Rectal smooth muscle tissue (tissue), 1 donor: ENCODE results near the gene KRTAP5-4.
"Not testable (repeated sequence)": the region's sequence is repeated elsewhere in the genome, so short reads cannot be mapped to it uniquely, and the experiment has no call there.

Experiments
- H3K27ac ChIP-seq: one replicate; pipeline ENCODE4 v1.7.0; 2013; ENCODE audit warnings: low read depth, low read length, inconsistent platforms
- H3K27me3 ChIP-seq: one replicate; pipeline ENCODE4 v1.7.0; 2013; ENCODE audit warnings: low read length; ENCODE audit not compliant: control insufficient read depth, insufficient read depth
- H3K36me3 ChIP-seq: one replicate; pipeline ENCODE4 v1.7.0; 2013; ENCODE audit warnings: low read length; ENCODE audit not compliant: control insufficient read depth, insufficient read depth
- H3K4me1 ChIP-seq: one replicate; pipeline ENCODE4 v1.7.0; 2013; ENCODE audit warnings: low read length; ENCODE audit not compliant: control insufficient read depth, insufficient read depth
- H3K4me3 ChIP-seq: one replicate; pipeline ENCODE4 v1.7.0; 2013; ENCODE audit warnings: low read length
- H3K9ac ChIP-seq: one replicate; pipeline ENCODE4 v1.7.0; 2013; ENCODE audit warnings: low read length

The KRTAP5-4 gene

DNA sequence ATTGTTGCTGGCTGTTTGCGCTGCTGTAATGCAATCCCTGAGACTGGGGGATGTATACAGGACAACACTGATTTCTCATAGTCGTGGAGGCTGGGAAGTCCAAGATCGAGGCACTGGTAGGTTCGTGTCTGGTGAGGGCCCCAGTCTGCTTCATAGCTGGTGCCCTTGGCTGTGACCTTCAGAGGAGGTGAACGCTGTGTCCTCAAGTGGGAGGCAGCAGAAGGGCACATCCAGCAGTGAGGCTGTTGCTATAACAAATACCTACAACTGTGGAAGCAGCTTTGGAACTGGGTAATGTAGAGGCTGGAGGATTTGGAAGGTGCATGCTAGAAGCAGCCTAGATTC, 29.0 kb upstream of the KRTAP5-4 start:
- no peaks in the 10 kb centered on the region for H3K4me1 ChIP-seq
- H3K27ac ChIP-seq = no peak overlapping the region
- peaks cover 9% of the 10 kb centered on the region for H3K27me3 ChIP-seq
- H3K4me3 ChIP-seq = no peak overlapping the region
- H3K36me3 ChIP-seq = no peaks in the 10 kb centered on the region
- no peak overlapping the region for H3K9ac ChIP-seq

DNA sequence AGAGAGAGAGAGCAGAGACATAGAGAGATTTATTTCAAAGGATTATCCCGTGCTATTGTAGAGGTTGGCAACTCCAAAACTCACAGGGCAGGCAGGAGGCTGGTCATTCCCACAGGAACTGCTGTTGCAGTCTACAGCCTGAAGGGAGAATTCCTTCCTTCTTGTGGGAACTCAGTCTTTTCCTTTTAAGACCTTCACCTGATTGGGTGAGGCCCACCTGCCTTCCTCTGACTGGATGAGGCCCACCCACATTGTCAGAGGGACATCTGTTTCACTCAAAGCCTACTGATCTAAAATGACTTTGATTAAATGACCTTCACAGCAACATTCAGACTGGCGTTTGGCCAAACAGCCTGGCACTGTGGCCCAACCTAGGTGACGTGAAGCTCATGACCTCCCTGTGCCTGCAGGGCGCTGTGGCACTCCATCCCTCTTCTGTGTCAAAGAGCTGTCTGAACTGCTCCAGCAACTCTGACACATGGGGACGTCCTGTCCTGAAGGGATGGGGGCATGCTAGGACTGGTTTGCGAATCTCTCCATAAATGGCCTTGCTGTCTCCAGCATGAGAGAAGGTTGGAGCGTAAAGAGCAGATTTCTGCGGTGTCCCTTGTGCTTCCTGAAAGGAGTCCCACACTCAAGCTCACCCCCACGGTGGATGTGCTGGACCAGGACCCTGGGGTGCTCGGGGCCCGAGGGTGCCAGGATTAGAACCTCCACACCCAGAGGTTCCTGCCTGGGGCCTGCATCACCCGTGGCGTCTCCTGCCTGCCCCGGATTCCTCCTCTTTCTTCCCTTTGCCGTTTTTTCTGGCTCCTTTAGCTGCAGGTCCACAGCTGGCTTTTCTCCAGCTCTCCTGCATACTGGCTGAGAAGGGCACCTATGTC, 28.3 kb upstream of the KRTAP5-4 start:
- Histone ChIP-seq H3K4me3 (no peak overlapping the region), H3K36me3 (no peaks in the 10 kb centered on the region), H3K27ac (no peak overlapping the region), H3K4me1 (no peaks in the 10 kb centered on the region), H3K9ac (no peak overlapping the region), H3K27me3 (peaks cover 9% of the 10 kb centered on the region)

DNA sequence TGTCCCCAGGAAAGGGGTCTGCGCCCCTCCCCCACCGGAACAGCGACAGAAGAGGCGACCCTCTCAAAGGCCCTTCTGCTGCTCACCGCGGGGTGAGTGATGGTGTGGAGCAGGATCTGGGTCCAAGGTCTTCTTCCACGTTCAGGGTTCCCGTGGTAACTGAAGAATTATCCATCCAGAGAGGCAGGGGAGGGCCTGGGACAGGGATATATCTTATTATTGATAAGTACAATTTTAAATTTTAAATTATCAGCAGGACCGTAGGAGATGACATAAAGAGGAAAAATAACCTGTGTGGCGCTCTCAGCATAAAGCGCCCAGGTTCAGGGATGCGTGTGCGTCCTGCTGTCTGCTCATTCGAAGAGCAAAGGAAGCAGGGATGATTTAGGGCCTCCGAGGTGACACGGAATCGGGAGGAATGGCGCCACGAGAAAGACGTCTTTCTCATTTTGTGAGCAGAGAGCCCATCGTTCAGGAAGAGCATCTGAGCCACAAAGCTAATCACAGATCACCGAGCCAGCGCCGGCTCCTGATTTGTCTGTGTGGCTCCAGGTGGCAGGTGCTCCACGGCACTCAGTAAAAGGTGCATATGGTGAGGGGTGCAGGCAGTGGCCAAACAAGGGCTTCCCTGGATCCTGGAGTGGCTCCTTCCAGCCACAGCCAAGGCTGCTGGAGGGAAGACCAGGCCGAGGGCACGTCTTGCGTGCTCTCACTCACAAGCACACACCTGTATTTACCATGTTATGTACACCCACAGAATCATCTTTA, 26.9 kb upstream of the KRTAP5-4 start:
- no peak overlapping the region for H3K9ac ChIP-seq
- no peak overlapping the region for H3K4me3 ChIP-seq
- peaks cover 7% of the 10 kb centered on the region for H3K27me3 ChIP-seq
- H3K36me3 ChIP-seq = no peaks in the 10 kb centered on the region
- H3K4me1 ChIP-seq = no peaks in the 10 kb centered on the region
- no peak overlapping the region for H3K27ac ChIP-seq

DNA sequence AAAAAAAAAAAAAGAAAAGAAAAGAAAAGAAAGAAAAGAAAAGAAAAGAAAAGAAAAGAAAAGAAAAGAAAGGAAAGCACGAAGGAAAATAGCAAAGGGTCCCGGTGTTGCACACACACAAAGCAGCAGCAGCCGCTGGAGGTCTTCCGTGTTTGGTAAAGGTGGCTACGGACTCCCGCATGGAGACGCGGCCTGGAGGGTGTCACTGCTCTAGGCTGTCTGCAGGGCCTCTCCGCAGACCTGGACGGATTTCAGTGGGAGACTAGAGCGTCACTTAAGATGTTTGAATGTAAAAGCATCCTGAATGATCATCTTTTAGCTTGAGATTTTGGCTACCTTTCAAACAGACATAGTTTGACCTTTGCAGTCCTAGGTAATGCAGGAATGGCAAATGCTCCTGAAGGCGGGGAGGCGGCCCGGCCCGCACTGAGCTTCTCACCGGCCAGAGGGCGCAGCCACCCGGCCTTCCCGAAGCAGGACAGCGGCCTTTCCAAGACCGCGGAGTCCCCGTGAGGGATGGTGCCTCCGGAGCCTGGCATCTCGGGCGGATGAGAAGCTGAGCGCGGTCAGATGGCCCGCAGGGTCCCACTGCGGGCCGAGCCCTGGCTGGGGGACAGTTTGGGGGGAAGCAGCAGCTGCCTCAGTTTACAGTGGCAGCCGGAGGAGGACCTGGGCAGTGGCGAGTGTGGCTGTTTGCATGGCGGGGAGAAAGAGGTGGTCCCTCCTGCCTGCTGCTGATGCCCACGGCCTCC, 26.1 kb upstream of the KRTAP5-4 start:
- Histone ChIP-seq H3K4me3 (no peak overlapping the region), H3K27me3 (peaks cover 2% of the 10 kb centered on the region), H3K4me1 (no peaks in the 10 kb centered on the region)

DNA sequence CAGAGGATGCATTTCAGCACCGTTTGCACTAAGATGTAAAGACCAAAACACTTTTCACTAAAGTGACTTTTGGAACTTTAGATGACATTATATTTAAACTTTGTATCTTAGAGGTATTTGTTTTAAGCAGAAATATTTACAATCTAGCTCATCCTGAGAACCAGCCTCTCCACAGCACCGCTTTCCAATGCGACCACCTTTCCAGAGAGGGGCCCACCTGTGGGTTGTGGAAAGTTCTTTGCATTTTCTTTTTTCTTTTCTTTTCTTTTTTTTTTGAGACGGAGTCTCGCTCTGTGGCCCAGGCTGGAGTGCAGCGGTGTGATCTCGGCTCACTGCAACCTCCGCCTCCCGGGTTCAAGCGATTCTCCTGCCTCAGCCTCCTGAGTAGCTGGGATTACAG, 24.6 kb upstream of the KRTAP5-4 start:
- not testable (repeated sequence) for H3K4me1 ChIP-seq, H3K9ac ChIP-seq, H3K27ac ChIP-seq, H3K27me3 ChIP-seq, H3K4me3 ChIP-seq, H3K36me3 ChIP-seq

More for the DNA sequence above, 26.1 kb upstream of the KRTAP5-4 start:
- no peaks in the 10 kb centered on the region for H3K36me3 ChIP-seq
- H3K27ac ChIP-seq = no peak overlapping the region
- no peak overlapping the region for H3K9ac ChIP-seq

DNA sequence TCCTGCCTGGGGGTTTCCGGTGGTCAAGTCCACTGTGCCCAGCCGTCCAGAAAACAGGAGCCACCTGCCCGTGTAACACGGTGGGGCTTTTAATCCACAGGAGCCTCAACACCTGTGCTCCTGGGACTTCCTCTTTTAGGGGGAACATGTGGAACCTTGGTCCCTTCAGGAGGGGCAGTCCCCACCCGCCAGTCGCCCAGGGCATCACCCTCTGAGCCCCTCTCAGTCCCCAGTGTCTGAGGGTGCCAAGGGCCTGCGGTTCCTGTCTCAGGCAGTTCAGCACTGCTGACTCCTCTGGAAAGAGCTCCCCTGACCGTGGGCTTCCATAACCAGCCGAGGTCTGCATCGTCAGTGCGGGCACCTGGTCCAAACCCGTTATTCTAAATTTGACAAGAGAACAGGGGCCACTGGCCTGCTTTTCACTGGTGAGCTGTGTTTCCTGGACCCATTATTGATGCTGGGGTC, 23.5 kb upstream of the KRTAP5-4 start:
- no peak overlapping the region for H3K9ac ChIP-seq
- H3K27ac ChIP-seq = no peak overlapping the region
- no peaks in the 10 kb centered on the region for H3K4me1 ChIP-seq
- H3K27me3 ChIP-seq = no peaks in the 10 kb centered on the region
- H3K4me3 ChIP-seq = no peak overlapping the region
- H3K36me3 ChIP-seq = no peaks in the 10 kb centered on the region

DNA sequence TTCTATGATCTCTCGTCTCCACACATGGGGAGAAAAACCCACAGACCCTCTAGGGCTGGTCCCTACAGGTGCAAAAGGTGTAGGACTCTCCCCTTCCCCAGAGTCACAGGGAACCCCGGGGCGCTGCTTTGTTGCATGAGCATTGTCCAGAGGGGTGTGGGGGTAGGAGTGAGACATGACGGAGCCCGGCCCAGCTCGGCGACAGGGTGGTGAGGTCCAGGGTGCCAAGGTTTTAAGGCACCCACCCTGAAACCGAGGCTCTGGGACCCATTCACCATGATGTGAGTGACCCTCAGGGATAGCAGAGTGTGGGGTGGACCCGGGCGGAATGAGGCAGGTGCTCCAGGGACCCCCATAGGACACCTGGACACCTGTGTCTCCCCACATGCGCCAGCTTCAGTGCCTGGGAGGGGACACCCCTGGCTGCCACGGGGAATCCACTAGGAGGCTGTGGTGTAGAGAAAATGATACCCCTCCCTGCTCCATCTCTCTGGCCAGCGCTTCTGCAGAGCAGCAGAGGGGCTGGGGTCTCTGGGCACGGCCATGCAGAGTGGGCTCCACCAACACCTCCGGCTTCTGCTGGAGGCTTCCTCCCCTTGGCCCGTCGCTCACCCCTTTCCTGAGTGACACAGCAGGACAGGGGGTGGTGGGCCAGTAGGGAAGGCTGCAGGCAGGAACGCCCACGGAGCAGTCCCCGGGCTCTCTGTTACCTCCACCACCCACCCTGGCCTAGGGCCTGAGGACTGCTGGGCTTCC, 22.8 kb upstream of the KRTAP5-4 start:
- Histone ChIP-seq H3K9ac (no peak overlapping the region), H3K4me3 (no peak overlapping the region)

DNA sequence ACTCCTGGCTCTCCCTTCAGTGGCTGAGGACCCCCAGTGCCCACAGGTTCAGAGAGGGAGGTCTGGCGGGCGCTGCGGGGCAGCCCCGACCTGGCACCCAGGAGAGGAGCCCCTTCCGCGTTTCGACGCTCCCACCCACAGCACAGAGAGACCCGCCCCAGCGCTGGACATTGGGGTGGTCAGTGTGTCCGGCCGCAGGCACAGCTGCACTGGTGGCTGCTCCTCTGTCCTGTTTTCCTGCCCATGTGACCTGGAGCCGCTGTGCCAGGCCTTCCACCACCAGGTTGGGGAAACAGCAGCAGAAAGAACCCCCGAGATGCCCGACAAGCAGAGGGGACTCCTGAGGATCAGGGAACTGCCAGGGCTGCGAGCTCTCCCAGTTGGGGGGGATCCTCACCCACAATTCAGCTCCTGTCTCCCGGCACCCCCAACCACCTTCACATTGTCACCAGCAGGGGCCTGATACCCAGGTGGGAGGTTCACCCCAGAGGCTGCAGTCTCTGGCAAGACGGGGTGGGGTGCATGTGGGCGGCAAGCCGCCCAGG, 21.3 kb upstream of the KRTAP5-4 start:
- Histone ChIP-seq H3K9ac (no peak overlapping the region), H3K27ac (no peak overlapping the region), H3K4me1 (no peaks in the 10 kb centered on the region), H3K36me3 (no peaks in the 10 kb centered on the region), H3K27me3 (peaks cover 3% of the 10 kb centered on the region), H3K4me3 (no peak overlapping the region)

More for the DNA sequence above, 22.8 kb upstream of the KRTAP5-4 start:
- Histone ChIP-seq H3K4me1 (no peaks in the 10 kb centered on the region), H3K27me3 (peaks cover 2% of the 10 kb centered on the region), H3K27ac (no peak overlapping the region), H3K36me3 (no peaks in the 10 kb centered on the region)

DNA sequence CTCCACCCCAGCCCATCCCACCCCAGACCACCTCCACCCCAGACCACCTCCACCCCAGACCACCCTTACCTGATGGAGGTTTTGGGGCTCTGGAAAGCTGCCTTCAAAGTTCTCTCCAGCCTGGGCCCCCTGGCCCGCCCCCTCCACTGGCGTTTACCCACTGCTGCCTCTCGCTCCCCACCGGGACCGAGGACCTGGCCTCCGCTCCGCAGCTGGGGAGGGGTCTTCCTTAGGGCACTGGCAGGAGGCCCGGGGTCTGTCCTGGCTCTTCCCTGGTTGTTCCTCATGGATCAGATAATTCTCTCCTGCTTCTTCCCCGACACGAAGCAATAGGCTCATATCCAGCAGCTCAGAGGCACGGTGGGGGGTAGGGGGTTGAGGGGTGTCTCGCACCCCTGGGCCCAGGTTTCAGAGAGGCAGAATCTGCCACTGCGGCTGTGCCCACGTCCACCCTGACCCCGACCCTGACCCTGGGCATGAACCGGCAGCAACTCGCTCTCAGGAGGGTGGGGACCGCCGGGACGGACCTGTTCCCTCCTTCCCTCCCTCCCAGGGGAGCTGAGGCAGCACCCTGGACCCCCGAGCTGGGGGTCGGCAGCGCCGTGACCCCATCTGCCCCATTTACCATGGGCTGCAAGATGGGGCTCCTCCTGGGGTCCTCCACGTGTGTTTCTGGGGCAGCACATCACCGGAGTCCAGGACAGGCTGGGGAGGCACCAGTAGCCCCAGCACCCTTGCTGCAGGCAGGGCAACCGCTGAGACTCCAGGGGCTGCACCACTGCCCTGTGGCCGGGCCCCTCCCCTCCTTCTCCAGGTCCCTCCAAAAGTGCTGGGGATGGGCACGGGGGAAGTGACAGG, 20.6 kb upstream of the KRTAP5-4 start:
- no peaks in the 10 kb centered on the region for H3K36me3 ChIP-seq
- H3K4me3 ChIP-seq = no peak overlapping the region
- no peak overlapping the region for H3K9ac ChIP-seq
- H3K27ac ChIP-seq = no peak overlapping the region
- H3K27me3 ChIP-seq = peaks cover 3% of the 10 kb centered on the region
- no peaks in the 10 kb centered on the region for H3K4me1 ChIP-seq

DNA sequence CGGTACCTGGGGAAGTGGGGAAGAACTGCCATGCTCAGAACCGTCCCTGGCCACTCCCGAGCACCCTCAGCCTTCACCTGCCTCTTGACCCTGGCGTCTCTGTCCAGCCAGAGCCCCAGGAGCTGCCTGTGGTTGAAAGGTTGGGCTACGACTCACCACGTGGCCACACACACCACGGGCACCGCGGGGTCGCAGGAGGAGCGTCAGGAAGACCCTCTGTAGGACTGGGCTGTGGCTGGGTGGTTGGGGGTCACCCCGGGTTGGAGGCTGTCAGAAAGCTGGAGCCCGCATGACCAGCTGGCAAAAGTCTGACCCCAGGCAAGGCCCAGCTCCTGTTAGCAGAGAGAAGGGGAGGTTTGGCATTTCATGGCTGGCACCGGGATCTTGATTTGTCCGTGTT, 19.2 kb upstream of the KRTAP5-4 start:
- no peak overlapping the region for H3K27ac ChIP-seq
- H3K4me3 ChIP-seq = no peak overlapping the region
- no peaks in the 10 kb centered on the region for H3K4me1 ChIP-seq
- H3K9ac ChIP-seq = no peak overlapping the region
- H3K36me3 ChIP-seq = no peaks in the 10 kb centered on the region
- peaks cover 3% of the 10 kb centered on the region for H3K27me3 ChIP-seq
